Breast epithelium (tissue), 4 donors: ENCODE results near the gene FAM50B. TPM values are rescaled to one million over a fixed set of nuclear protein-coding genes. Genes with fewer than 3 reads are reported as not detected.

Experiments
- DNase-seq, 2 donors: peaks; one replicate each; pipeline ENCODE4 v3.0.0-alpha.2; 2019; ENCODE audit warnings: low spot score in 2 of 2
- H3K27ac ChIP-seq, 2 donors: fragments of 200-600 bp; sonication (generic) in 1 of 2; one replicate each; pipeline ENCODE4 v1.5.1; 2016 to 2019; ENCODE audit warnings: mild to moderate bottlenecking in 1 of 2
- H3K27me3 ChIP-seq, 2 donors: fragments of 200-600 bp; sonication (generic) in 1 of 2; one replicate each; pipeline versions ENCODE4 v1.5.1 to v1.6.0; 2017 to 2019; ENCODE audit warnings: control low read depth in 1 of 2, mild to moderate bottlenecking in 1 of 2
- H3K36me3 ChIP-seq: fragments of 200-600 bp; one replicate; pipeline ENCODE4 v1.5.1; 2019
- H3K4me1 ChIP-seq, 2 donors: fragments of 200-600 bp; sonication (generic); one replicate each; pipeline ENCODE4 v1.5.1; 2016 to 2019; ENCODE audit warnings: control low read depth in 1 of 2
- H3K4me3 ChIP-seq, 3 donors: fragments of 200-600 bp; sonication (generic); 1 replicate in 2 of 3; 2 replicates in 1 of 3; pipeline ENCODE4 v1.5.1; 2016 to 2019; ENCODE audit warnings: mild to moderate bottlenecking in 3 of 3, moderate library complexity in 2 of 3
- H3K9me3 ChIP-seq, 2 donors: fragments of 200-600 bp; sonication (generic) in 1 of 2; one replicate each; pipeline ENCODE4 v1.5.1; 2016 to 2019; ENCODE audit warnings: control low read depth in 1 of 2
- POLR2A ChIP-seq: fragments of 450-650 bp; IDR thresholded peaks from one replicate; pipeline ENCODE4 v1.6.1; 2016; ENCODE audit warnings: antibody characterized with exemption, mild to moderate bottlenecking, moderate library complexity
- POLR2AphosphoS5 ChIP-seq, 3 donors: sonication (generic); formaldehyde crosslinking; IDR thresholded peaks; one replicate each; pipeline ENCODE4 v1.6.1; 2017; ENCODE audit warnings: antibody characterized with exemption in 3 of 3
- intact Hi-C: fragments of 100-400 bp; cut with DNase I; formaldehyde crosslinking; loops from one replicate; pipeline ENCODE4 v1.15.1; 2023; ENCODE audit warnings: low total_unique reads
- total RNA-seq, 3 donors: library from RNA; depleted of rRNA; stranded (reverse); fragments of >200 nt; gene quantifications; one replicate each; pipeline ENCODE4 v1.1.0, GENCODE V29; 2016
- TF ChIP-seq, protein P1 (sequence below), 3 donors: fragments of 450-650 bp; IDR thresholded peaks; one replicate each; pipeline ENCODE4 v1.5.1; 2016 to 2017; ENCODE audit warnings: antibody characterized with exemption in 3 of 3, mild to moderate bottlenecking in 3 of 3, moderate library complexity in 3 of 3

Gene FAM50B
- total RNA-seq, 3 donors from 2014 or later = 8.8 to 17.0 (median 9.3) TPM

DNA sequence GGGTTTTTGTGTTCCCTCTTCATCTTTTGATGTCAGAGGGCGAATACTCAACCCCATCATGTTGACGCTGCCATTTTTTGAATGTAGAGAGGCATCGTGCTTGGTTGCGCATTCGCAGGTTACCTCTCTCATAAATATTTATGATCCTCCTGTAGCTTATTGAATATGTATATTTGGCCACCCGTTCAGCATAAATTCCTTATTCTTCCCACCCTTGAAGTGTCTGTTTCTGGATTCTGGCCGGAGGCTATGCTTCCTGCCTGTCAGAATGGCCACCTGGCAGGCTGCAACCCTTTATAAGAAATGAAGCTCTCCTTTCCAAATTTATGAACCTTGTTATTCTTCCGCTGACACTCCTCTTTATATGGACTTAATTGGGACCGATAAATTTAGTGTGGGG lies 40.9 kb downstream of the FAM50B start:
- H3K27ac ChIP-seq = no peak overlapping the region
- H3K4me1 ChIP-seq = peaks cover 0 to 5% of the 10 kb centered on the region in 2 donors
- intact Hi-C loops = no loop called here
- H3K4me3 ChIP-seq = no peak overlapping the region
- TF ChIP-seq POLR2A (no peak), POLR2AphosphoS5 (IDR thresholded peaks at IDR 0.05) (no peak)
- TF ChIP-seq, protein P1, sequence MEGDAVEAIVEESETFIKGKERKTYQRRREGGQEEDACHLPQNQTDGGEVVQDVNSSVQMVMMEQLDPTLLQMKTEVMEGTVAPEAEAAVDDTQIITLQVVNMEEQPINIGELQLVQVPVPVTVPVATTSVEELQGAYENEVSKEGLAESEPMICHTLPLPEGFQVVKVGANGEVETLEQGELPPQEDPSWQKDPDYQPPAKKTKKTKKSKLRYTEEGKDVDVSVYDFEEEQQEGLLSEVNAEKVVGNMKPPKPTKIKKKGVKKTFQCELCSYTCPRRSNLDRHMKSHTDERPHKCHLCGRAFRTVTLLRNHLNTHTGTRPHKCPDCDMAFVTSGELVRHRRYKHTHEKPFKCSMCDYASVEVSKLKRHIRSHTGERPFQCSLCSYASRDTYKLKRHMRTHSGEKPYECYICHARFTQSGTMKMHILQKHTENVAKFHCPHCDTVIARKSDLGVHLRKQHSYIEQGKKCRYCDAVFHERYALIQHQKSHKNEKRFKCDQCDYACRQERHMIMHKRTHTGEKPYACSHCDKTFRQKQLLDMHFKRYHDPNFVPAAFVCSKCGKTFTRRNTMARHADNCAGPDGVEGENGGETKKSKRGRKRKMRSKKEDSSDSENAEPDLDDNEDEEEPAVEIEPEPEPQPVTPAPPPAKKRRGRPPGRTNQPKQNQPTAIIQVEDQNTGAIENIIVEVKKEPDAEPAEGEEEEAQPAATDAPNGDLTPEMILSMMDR (IDR thresholded peaks at IDR 0.05) = no peak
- H3K9me3 ChIP-seq = no peaks in the 10 kb centered on the region
- H3K36me3 ChIP-seq = no peaks in the 10 kb centered on the region
- H3K27me3 ChIP-seq = no peaks in the 10 kb centered on the region
- DNase-seq = no peak

DNA sequence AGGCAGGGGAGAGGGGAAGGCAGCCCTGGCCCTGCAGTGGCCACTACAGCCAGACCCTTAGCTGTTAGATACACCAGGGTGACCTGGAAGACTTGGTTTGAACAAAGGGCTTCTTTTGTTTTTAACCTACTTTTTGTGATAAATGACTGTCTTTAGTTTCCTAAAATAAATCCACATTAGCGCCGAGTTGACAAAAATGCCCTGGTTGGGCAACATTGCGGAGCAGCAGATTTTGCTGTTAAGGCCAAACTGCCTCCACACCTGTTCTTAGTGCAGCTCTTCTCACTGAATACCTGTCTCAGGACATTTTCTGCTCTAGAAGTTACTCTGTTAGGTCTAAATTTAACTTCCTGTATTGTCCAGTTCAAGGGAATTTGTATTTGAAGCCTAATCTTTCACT lies 42.7 kb downstream of the FAM50B start:
- DNase-seq = no peak
- peaks cover 0 to 5% of the 10 kb centered on the region in 2 donors for H3K4me1 ChIP-seq
- H3K27me3 ChIP-seq = no peaks in the 10 kb centered on the region
- no peak overlapping the region for H3K27ac ChIP-seq
- no peak overlapping the region for H3K4me3 ChIP-seq
- intact Hi-C loops = no loop called here
- H3K36me3 ChIP-seq = no peaks in the 10 kb centered on the region
- no peaks in the 10 kb centered on the region for H3K9me3 ChIP-seq
- TF ChIP-seq, protein P1 (IDR thresholded peaks at IDR 0.05) = no peak
- no peak for TF ChIP-seq POLR2A
- no peak for TF ChIP-seq POLR2AphosphoS5 (IDR thresholded peaks at IDR 0.05)

DNA sequence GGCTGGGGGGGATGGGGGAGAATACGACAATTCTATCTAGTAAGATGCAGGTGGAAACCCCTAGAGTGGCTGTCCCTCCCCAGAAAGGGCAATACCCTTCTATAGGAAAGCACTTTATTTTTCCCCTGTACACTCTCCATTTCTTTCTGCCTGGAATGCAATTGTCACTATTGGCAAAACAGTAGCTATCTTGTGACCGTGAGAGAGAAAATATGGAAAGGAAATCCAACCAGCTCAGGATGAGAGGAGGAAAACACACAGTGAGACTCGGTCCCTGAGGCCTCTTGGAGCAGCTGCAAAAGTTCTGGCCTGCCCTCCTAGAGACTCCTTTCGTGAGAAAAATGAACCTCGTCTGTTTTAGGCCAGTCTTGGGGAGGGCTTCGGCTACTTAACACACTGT lies 43.4 kb downstream of the FAM50B start:
- no peak overlapping the region for H3K27ac ChIP-seq
- peaks cover 0 to 5% of the 10 kb centered on the region in 2 donors for H3K4me1 ChIP-seq
- intact Hi-C loops = no loop called here
- H3K4me3 ChIP-seq = no peak overlapping the region
- DNase-seq = no peak
- H3K36me3 ChIP-seq = no peaks in the 10 kb centered on the region
- no peaks in the 10 kb centered on the region for H3K27me3 ChIP-seq
- H3K9me3 ChIP-seq = no peaks in the 10 kb centered on the region
- TF ChIP-seq POLR2A = no peak
- no peak for TF ChIP-seq POLR2AphosphoS5 (IDR thresholded peaks at IDR 0.05)
- TF ChIP-seq, protein P1 (IDR thresholded peaks at IDR 0.05) = no peak

DNA sequence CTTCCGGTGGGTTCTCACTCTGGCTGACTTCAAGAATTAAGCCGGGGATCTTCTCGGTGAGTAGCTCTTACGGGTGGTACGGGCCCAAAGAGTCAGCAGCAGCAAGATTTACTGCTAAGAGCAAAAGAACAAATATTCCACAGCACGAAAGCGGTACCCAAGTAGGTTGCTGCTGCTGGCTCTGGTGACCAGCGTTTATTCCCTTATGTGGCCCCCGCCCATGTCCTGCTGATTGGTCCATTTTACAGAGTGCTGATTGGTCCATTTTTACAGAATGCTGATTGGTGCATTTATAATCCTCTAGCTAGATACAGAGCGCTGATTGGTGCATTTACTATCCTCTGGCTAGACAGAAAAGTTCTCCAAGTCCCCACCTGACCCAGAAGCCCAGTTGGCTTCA lies 44.3 kb downstream of the FAM50B start:
- H3K9me3 ChIP-seq = no peaks in the 10 kb centered on the region
- no peaks in the 10 kb centered on the region for H3K4me1 ChIP-seq
- no peak overlapping the region for H3K27ac ChIP-seq
- H3K4me3 ChIP-seq = no peak overlapping the region
- no peaks in the 10 kb centered on the region for H3K36me3 ChIP-seq
- intact Hi-C loops = no loop called here
- H3K27me3 ChIP-seq = no peaks in the 10 kb centered on the region
- no peak for DNase-seq
- TF ChIP-seq POLR2A (no peak), POLR2AphosphoS5 (IDR thresholded peaks at IDR 0.05) (no peak)
- TF ChIP-seq, protein P1 (IDR thresholded peaks at IDR 0.05) = no peak

DNA sequence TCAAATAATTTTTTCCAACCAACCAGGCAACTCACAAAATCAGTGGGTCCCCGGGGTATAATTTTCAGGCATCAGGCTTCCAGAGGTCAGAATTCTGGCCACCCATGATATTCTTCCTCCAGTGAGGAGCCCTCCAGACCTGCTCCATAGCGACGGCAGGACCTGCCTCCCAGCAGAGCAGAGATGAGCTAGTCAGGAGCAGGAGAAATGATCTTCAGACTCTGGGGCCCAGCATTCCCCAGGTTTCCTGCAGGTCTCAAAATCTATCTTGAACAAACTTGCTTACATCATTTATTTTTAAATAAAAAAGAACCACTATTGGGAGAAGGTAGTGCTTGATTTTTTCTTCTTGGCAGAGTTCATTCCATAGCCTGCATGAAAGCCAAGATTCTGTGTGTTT lies 44.7 kb downstream of the FAM50B start:
- Histone ChIP-seq H3K4me3 (no peak overlapping the region), H3K4me1 (no peaks in the 10 kb centered on the region), H3K27me3 (no peaks in the 10 kb centered on the region), H3K9me3 (no peaks in the 10 kb centered on the region), H3K27ac (no peak overlapping the region), H3K36me3 (no peaks in the 10 kb centered on the region)
- intact Hi-C loops = no loop called here
- TF ChIP-seq POLR2AphosphoS5 (IDR thresholded peaks at IDR 0.05) = no peak
- TF ChIP-seq, protein P1 (IDR thresholded peaks at IDR 0.05) = no peak
- no peak for TF ChIP-seq POLR2A
- DNase-seq = no peak
